MCF 10A (cell line): Measurements from ENCODE around the gene NFKB2. TPM values are rescaled to one million over a fixed set of nuclear protein-coding genes. Genes with fewer than 3 reads are reported as not detected.

Experiments
- BruUV-seq: library from RNA; stranded (reverse); fragments of 400-500 nt; replicated peaks from 2 replicates; lab custom pipeline; 2021; lab: Mats Ljungman, UMichigan
- CTCF ChIA-PET: fragments of 300-600 bp; sonication (Branson Sonifier 250); formaldehyde crosslinking; extraction: SDS; loops from one replicate; lab custom pipeline; 2021; ENCODE audit warnings: antibody characterized with exemption, inconsistent platforms; lab: Yijun Ruan, JAX
- POLR2A ChIA-PET: fragments of 300-600, 350-650 bp; sonication (Branson Sonifier 250); formaldehyde crosslinking; extraction: SDS; loops from one replicate; lab custom pipeline; 2020; ENCODE audit warnings: antibody characterized with exemption, inconsistent platforms; lab: Yijun Ruan, JAX
- DNase-seq: peaks from one replicate; pipeline ENCODE4 v3.0.0-alpha.2; 2018; ENCODE audit not compliant: unreplicated experiment
- H3K27ac Mint-ChIP-seq: one replicate; pipeline ENCODE4 v1.8.0; 2022; ENCODE audit warnings: mild to moderate bottlenecking, low read depth, mixed read lengths; ENCODE audit not compliant: unreplicated experiment
- H3K27me3 Mint-ChIP-seq: one replicate; pipeline ENCODE4 v1.8.0; 2022; ENCODE audit warnings: mixed read lengths; ENCODE audit not compliant: insufficient read depth, unreplicated experiment
- H3K36me3 Mint-ChIP-seq: one replicate; pipeline ENCODE4 v1.8.0; 2022; ENCODE audit warnings: mild to moderate bottlenecking, moderate library complexity, mixed read lengths; ENCODE audit not compliant: insufficient read depth, unreplicated experiment
- H3K4me1 Mint-ChIP-seq: one replicate; pipeline ENCODE4 v1.8.0; 2022; ENCODE audit warnings: mixed read lengths; ENCODE audit not compliant: insufficient read depth, unreplicated experiment
- H3K4me3 Mint-ChIP-seq: one replicate; pipeline ENCODE4 v1.8.0; 2022; ENCODE audit warnings: mild to moderate bottlenecking, moderate library complexity, mixed read lengths; ENCODE audit not compliant: unreplicated experiment
- H3K9me3 Mint-ChIP-seq: one replicate; pipeline ENCODE4 v1.8.0; 2022; ENCODE audit warnings: mixed read lengths; ENCODE audit not compliant: unreplicated experiment
- intact Hi-C: fragments of 100-400 bp; cut with micrococcal nuclease; formaldehyde crosslinking; loops from 2 replicates; pipeline ENCODE4 v1.14.1; 2022
- total RNA-seq: library from RNA; stranded (reverse); gene quantifications from 2 replicates; pipeline ENCODE4 v1.2.3, GENCODE V29; 2022
- TF ChIP-seq, protein P1 (sequence below): fragments of 200-600 bp; IDR thresholded peaks from one replicate; pipeline ENCODE4 v1.8.0; 2022; ENCODE audit warnings: antibody characterized with exemption, mild to moderate bottlenecking; ENCODE audit not compliant: unreplicated experiment

Gene NFKB2
- total RNA-seq, 1 experiment from 2014 or later, result 76.2 TPM

DNA sequence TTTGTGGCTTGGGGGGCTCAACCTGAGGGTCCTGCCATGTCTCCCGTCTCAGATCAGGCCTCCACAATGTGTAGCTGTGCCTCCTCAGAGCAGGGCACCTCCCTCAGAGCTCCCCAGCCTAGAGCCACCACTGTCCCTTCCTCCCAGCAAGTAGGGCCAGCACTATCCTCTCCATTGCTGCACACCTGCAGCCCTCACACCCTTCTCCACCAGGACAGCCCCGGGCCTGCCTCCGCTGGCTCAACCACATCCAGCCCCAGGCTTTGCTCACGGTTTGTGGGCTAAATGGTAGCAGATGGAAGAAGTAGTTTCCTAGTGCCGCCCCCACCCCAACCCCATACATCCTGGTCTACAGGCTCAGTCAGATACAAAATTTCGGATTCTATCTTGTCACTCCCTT, 10.1 kb downstream of the NFKB2 start:
- Mint-ChIP-seq H3K27ac (no peak overlapping the region), H3K36me3 (peaks cover 19% of the 10 kb centered on the region), H3K4me3 (no peak overlapping the region), H3K27me3 (peaks cover 28% of the 10 kb centered on the region), H3K4me1 (peaks cover 16% of the 10 kb centered on the region), H3K9me3 (no peaks in the 10 kb centered on the region)
- intact Hi-C loops, result no loop called here
- CTCF ChIA-PET, result interaction anchor here (0.5 to 2.2 kb wide), 5 partner anchors 15 to 178 kb away, joined by 3 to 8 read pairs (median 5); partner anchors contain the start of gene FBXL15
- no TSS peak for BruUV-seq
- POLR2A ChIA-PET, result interaction anchor here (0.7 to 8.4 kb wide), 4 partner anchors 16 to 1007 kb away, joined by 3 to 90 read pairs (median 3); partner anchors contain the start of gene FBXL15
- TF ChIP-seq, protein P1, sequence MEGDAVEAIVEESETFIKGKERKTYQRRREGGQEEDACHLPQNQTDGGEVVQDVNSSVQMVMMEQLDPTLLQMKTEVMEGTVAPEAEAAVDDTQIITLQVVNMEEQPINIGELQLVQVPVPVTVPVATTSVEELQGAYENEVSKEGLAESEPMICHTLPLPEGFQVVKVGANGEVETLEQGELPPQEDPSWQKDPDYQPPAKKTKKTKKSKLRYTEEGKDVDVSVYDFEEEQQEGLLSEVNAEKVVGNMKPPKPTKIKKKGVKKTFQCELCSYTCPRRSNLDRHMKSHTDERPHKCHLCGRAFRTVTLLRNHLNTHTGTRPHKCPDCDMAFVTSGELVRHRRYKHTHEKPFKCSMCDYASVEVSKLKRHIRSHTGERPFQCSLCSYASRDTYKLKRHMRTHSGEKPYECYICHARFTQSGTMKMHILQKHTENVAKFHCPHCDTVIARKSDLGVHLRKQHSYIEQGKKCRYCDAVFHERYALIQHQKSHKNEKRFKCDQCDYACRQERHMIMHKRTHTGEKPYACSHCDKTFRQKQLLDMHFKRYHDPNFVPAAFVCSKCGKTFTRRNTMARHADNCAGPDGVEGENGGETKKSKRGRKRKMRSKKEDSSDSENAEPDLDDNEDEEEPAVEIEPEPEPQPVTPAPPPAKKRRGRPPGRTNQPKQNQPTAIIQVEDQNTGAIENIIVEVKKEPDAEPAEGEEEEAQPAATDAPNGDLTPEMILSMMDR, result no peak
- no peak for DNase-seq

DNA sequence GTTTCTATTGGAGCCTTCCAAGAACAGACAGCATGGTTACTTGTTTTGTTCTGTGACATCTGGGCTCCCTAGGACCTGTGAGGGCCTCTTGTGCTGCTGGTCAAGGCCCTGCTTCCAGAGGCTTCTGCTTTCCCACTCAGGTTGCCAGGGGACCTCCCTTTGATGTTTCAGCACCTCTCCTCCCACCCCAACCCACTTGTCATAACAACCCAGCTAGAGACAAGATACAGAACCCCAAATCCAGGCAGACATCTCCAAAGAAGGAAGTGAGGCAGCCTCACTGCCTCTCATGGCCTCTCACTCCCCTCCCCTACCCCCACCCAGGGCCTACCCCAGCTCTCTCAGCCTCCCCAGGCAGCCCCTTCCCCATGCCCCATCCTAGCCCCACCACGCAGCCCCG, 11.3 kb downstream of the NFKB2 start:
- Mint-ChIP-seq H3K4me1 (peaks cover 8% of the 10 kb centered on the region), H3K9me3 (no peaks in the 10 kb centered on the region), H3K27ac (no peak overlapping the region), H3K36me3 (peaks cover 10% of the 10 kb centered on the region), H3K4me3 (no peak overlapping the region), H3K27me3 (peaks cover 39% of the 10 kb centered on the region)
- DNase-seq, result no peak
- CTCF ChIA-PET, result interaction anchor here (0.9 to 1.5 kb wide), 5 partner anchors 13 to 54 kb away, joined by 3 to 11 read pairs (median 3); no protein-coding TSS in a partner anchor
- POLR2A ChIA-PET, result interaction anchor here (8.4 kb wide), 1 partner anchor 15 kb away, joined by 90 read pairs; the partner anchor contains the start of gene FBXL15
- intact Hi-C loops, result no loop called here
- no TSS peak for BruUV-seq
- TF ChIP-seq, protein P1, result no peak

DNA sequence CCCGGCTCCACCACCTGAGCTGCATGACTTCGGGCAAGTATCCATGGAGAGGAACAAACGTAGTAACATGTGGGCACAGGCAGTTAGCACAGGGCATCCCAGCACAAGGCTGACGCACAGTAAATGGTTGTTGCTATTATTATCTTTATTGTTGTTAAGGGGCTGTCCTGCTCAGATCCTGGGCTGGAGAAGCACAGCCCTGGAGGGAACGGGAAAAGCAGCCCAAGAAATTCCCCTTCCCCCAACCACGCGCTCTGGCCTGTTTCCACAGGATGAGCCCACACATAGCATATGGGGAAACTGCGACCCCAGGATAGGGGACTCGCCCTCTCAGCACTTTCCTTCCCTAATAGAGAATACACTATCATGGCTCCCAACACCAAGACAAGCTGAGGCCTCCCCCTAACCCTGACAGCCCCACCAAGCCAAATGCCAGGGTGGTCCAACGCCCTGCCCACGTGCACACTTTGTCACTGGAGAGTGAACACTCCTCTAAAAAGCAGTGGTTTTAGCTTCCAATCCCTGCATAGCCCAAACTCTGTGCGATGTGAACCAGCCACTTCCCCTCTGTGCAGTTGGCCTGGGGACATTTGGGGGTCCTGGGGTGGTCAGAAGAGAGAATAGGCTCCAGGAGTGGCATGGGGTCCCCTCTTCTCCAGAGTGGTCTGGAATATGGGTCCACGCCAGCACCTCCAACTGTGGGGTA, 12.1 kb downstream of the NFKB2 start:
- BruUV-seq, result no TSS peak
- peaks cover under 1% of the 10 kb centered on the region for H3K4me1 Mint-ChIP-seq
- H3K9me3 Mint-ChIP-seq, result no peaks in the 10 kb centered on the region
- H3K4me3 Mint-ChIP-seq, result no peak overlapping the region
- POLR2A ChIA-PET, result interaction anchor here (1.0 kb wide), 1 partner anchor 13 kb away, joined by 4 read pairs; the partner anchor contains the start of gene FBXL15
- DNase-seq, result no peak
- H3K36me3 Mint-ChIP-seq, result peaks cover 4% of the 10 kb centered on the region
- intact Hi-C loops, result no loop called here
- H3K27me3 Mint-ChIP-seq, result peaks cover 47% of the 10 kb centered on the region
- CTCF ChIA-PET, result interaction anchor here (0.5 to 1.5 kb wide), 5 partner anchors 14 to 55 kb away, joined by 3 to 11 read pairs (median 3); no protein-coding TSS in a partner anchor
- TF ChIP-seq, protein P1, result no peak
- no peak overlapping the region for H3K27ac Mint-ChIP-seq

DNA sequence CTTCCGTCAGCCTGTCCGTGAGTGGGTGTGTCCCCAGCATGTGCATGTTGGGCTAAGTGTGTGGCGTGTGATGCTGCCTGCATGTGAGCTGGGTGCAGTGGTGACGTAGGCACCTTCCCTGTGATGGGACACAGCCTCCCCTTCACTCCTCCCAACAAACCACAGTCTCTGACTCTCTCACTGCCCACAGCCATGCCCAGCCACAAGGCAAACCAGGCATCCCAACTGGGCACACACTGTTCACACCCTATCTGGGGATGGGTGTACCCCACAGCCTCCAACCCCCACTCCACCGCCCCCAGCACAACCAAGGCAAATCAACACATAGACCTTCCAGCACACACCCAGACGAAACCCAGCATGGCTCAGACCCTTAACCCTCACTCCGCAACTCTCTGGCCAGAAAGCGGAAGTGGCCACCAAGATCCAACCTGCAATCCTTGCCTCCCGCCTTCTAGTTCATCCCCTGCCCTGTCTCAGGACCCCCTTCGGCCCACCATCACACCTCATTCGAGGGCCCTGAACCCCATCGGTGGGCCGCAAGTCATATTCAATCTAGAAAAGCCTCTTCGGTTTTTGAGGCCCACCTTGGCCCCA, 12.7 kb downstream of the NFKB2 start:
- Mint-ChIP-seq H3K27ac (no peak overlapping the region), H3K4me3 (no peak overlapping the region), H3K36me3 (peaks cover 4% of the 10 kb centered on the region), H3K9me3 (no peaks in the 10 kb centered on the region), H3K4me1 (no peaks in the 10 kb centered on the region), H3K27me3 (peaks cover 53% of the 10 kb centered on the region)
- TF ChIP-seq, protein P1, result no peak
- intact Hi-C loops, result no loop called here
- CTCF ChIA-PET, result interaction anchor here (1.5 kb wide), 3 partner anchors 15 to 55 kb away, joined by 3 to 11 read pairs (median 3); no protein-coding TSS in a partner anchor
- no peak for DNase-seq
- BruUV-seq, result no TSS peak
- POLR2A ChIA-PET, result interaction anchor here (1.0 kb wide), 1 partner anchor 12 kb away, joined by 4 read pairs; the partner anchor contains the start of gene FBXL15
